GM06990 (cell line): Measurements from ENCODE around the gene HSPBP1.

Experiments used
- DNase-seq: peaks from one replicate; pipeline ENCODE4 v3.0.0-alpha.2; 2011; ENCODE audit not compliant: insufficient read length; ENCODE audit errors: extremely low read depth
- H3K27me3 ChIP-seq: replicated peaks from 2 replicates; pipeline ENCODE4 v1.6.0; 2011; ENCODE audit warnings: low read length; ENCODE audit not compliant: control insufficient read depth, insufficient read depth
- H3K36me3 ChIP-seq: 2 replicates; pipeline ENCODE4 v1.5.1; 2011; ENCODE audit warnings: low read length; ENCODE audit not compliant: control insufficient read depth, insufficient read depth
- H3K4me3 ChIP-seq: replicated peaks from 2 replicates; pipeline ENCODE4 v1.5.1; 2011; ENCODE audit warnings: low read depth, mild to moderate bottlenecking, control low read depth, low read length
- TF ChIP-seq, protein P1 (sequence below): IDR thresholded peaks from 2 replicates; pipeline ENCODE4 v1.5.1; 2011; ENCODE audit warnings: low read length, control low read depth, mild to moderate bottlenecking, inconsistent platforms; ENCODE audit not compliant: insufficient read depth, poor library complexity, severe bottlenecking

Gene HSPBP1

GRCh38 chr19:55228403-55229031 is 51.4 kb downstream of the HSPBP1 start, which contains the start of gene TMEM86B:
Gene TMEM86B (minus strand): TSS chr19:55228763. CDS start chr19:55228741, 22 bp downstream.
- Histone ChIP-seq H3K36me3 (peaks cover 54% of the 10 kb centered on the region), H3K27me3 (no peaks in the 10 kb centered on the region), H3K4me3 (no peak within 1 kb of the TSS)
- TF ChIP-seq, protein P1, sequence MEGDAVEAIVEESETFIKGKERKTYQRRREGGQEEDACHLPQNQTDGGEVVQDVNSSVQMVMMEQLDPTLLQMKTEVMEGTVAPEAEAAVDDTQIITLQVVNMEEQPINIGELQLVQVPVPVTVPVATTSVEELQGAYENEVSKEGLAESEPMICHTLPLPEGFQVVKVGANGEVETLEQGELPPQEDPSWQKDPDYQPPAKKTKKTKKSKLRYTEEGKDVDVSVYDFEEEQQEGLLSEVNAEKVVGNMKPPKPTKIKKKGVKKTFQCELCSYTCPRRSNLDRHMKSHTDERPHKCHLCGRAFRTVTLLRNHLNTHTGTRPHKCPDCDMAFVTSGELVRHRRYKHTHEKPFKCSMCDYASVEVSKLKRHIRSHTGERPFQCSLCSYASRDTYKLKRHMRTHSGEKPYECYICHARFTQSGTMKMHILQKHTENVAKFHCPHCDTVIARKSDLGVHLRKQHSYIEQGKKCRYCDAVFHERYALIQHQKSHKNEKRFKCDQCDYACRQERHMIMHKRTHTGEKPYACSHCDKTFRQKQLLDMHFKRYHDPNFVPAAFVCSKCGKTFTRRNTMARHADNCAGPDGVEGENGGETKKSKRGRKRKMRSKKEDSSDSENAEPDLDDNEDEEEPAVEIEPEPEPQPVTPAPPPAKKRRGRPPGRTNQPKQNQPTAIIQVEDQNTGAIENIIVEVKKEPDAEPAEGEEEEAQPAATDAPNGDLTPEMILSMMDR: no peak
- DNase-seq: no peak

DNA sequence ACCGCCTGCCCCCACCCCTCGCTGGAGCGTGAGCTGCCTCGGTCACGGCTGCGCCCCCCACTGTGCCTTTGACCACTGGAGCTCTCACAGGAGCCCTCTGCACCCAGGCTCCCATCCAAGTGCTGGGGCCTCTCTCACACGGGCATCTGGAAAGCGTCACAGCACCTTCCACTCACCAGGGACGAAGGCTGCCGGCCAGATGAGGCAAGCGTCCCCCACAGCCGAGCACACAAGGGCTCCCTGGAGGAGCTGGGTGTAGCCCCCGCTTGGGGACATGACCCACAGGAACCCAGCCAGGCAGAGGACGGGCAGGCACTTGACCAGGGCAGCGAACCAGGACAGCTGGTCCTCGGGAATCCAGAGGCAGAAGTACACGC is 51.9 kb downstream of the HSPBP1 start:
- Histone ChIP-seq H3K4me3 (no peak overlapping the region), H3K27me3 (no peaks in the 10 kb centered on the region), H3K36me3 (peaks cover 54% of the 10 kb centered on the region)
- DNase-seq: no peak
- TF ChIP-seq, protein P1: no peak

- TF ChIP-seq, protein P1: no peak
- peaks cover 51% of the 10 kb centered on the region for H3K36me3 ChIP-seq
- no peak for DNase-seq
- no peaks in the 10 kb centered on the region for H3K27me3 ChIP-seq
- H3K4me3 ChIP-seq: no peak overlapping the region
These were observed 52.5 kb downstream of the HSPBP1 start for GRCh38 chr19:55227241-55228014.

- H3K36me3 ChIP-seq: peaks cover 44% of the 10 kb centered on the region
- no peak overlapping the region for H3K4me3 ChIP-seq
- no peak for DNase-seq
- TF ChIP-seq, protein P1: no peak
- H3K27me3 ChIP-seq: no peaks in the 10 kb centered on the region
These were observed 53.1 kb downstream of the HSPBP1 start for GRCh38 chr19:55226788-55227187.

DNA sequence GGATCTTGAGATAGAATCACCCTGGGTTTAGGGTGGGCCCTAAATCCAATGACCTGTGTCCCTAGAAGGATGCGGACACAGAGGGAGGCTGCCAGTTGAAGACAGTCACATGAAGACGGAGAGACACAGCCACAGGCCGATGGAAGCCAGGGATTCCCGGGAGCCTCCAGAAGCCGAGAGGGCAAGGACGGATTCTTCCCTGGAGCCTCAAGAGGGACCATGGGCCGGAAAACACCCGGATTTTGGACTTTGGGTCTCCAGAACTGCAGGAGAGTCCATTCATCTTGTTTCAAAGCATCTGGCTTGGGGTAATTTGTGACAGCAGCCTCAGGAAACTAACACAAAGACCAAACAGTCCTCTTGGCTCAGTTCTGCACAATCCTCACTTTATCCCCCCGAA is 53.6 kb downstream of the HSPBP1 start:
- Histone ChIP-seq H3K27me3 (no peaks in the 10 kb centered on the region), H3K36me3 (peaks cover 39% of the 10 kb centered on the region), H3K4me3 (no peak overlapping the region)
- TF ChIP-seq, protein P1: no peak
- DNase-seq: no peak
